Fibroblast of pulmonary artery (primary cell): ENCODE measurements around the gene LGSN.

ENCODE experiments used
- DNase-seq: peaks from one replicate; pipeline ENCODE4 v3.0.0-alpha.2; 2010; ENCODE audit warnings: low read depth
- H3K4me3 ChIP-seq: replicated peaks from 2 replicates; pipeline ENCODE4 v1.5.1; 2011; ENCODE audit warnings: low read depth, mild to moderate bottlenecking, control low read depth, low read length, moderate library complexity
- TF ChIP-seq, protein P1 (sequence below): IDR thresholded peaks from 2 replicates; pipeline ENCODE4 v1.5.1; 2011; ENCODE audit warnings: mild to moderate bottlenecking, control low read depth, low read length, inconsistent platforms; ENCODE audit errors: missing control alignments

The LGSN gene

DNA sequence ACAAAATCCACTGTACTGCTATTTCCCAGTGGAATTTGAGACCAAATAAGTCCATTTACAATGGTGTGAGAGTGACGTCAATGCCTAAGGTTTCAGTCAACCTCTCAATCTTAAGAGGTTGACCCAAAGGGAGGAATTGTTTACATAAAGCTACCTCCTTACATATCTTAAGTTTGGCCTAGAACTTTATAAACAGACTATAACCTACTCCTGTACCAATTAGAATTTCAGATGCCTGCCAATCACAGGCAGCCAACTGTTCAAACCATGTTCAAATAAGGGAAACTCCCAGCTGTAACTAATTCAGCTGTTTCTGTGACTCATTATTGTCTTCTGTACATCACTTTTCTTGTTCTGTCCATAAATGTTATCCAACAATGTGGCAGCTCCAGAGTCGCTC, 14.5 kb downstream of the LGSN start:
- DNase-seq: no peak
- TF ChIP-seq, protein P1, sequence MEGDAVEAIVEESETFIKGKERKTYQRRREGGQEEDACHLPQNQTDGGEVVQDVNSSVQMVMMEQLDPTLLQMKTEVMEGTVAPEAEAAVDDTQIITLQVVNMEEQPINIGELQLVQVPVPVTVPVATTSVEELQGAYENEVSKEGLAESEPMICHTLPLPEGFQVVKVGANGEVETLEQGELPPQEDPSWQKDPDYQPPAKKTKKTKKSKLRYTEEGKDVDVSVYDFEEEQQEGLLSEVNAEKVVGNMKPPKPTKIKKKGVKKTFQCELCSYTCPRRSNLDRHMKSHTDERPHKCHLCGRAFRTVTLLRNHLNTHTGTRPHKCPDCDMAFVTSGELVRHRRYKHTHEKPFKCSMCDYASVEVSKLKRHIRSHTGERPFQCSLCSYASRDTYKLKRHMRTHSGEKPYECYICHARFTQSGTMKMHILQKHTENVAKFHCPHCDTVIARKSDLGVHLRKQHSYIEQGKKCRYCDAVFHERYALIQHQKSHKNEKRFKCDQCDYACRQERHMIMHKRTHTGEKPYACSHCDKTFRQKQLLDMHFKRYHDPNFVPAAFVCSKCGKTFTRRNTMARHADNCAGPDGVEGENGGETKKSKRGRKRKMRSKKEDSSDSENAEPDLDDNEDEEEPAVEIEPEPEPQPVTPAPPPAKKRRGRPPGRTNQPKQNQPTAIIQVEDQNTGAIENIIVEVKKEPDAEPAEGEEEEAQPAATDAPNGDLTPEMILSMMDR: no peak
- H3K4me3 ChIP-seq: no peak overlapping the region

DNA sequence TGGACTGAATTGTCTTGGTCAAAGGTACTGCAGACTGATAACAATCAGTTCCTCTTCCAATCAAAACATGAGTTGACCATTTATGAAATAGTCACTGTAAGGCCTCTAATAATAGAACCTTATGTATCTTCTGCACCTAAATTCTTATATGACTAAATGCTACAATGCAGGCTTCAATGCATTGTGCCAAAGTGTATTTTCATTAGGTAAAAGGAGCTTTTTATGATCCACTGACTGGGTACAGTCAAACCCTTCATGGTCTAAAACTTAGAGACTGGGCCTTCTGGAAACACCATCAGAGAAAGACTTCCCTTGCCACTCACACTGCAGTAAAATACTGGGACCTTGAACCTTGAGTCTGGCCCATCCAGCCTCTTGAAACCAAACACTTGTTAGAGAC, 16.3 kb downstream of the LGSN start:
- TF ChIP-seq, protein P1: no peak
- DNase-seq: no peak
- no peak overlapping the region for H3K4me3 ChIP-seq

DNA sequence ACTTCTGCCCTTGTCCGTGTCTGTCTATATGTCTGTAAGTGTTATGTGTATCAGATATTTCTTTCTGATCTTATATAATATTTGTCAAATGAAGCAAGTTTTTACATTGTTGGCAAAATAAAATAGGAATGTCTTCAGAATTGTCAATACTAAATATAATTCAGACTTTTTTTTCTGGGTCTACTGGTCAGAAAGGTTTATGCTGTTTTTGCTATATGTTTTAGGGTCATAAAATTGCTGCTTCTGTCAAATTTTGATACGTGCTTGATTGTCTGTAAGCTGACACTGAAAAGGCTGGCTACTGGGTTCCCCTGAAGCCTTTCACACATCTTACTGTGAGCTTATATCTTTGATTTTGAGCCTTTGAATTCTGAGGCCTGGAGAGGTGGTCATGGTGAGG, 20.1 kb downstream of the LGSN start:
- TF ChIP-seq, protein P1: no peak
- no peak for DNase-seq

GRCh38 chr6:63295553-63296194, 24.1 kb downstream of the LGSN start:
- DNase-seq: no peak

More for the DNA sequence above, 20.1 kb downstream of the LGSN start:
- no peak overlapping the region for H3K4me3 ChIP-seq

DNA sequence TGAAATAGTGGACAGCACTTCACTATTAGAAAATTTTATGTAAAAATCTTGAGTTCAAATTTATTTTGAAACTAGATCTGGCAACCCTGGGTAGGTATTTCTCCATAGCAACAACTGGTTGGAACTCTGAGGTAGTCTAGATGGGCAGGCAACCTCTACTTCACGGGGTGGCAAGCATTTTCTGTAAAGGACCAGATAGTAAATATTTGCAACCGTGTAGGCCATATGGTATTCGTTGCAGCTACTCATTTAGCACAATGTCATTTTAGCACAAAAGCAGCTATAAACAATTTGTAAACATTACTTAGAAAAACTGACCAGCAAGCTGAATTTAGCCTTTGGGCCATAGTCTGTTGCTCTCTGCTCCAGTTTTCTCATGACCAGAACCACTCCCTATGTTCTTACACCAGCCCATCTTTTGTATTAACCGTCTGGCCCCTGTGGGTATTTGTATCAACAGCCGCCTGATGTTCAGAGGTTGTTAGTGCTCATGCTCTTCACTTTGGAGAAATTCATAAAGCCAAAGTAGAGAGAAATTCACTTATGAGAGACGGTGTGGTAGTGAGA, 29.2 kb downstream of the LGSN start:
- DNase-seq: no peak
- H3K4me3 ChIP-seq: no peak overlapping the region
- TF ChIP-seq, protein P1: no peak

More at GRCh38 chr6:63295553-63296194, 24.1 kb downstream of the LGSN start:
- TF ChIP-seq, protein P1: no peak
- no peak overlapping the region for H3K4me3 ChIP-seq

DNA sequence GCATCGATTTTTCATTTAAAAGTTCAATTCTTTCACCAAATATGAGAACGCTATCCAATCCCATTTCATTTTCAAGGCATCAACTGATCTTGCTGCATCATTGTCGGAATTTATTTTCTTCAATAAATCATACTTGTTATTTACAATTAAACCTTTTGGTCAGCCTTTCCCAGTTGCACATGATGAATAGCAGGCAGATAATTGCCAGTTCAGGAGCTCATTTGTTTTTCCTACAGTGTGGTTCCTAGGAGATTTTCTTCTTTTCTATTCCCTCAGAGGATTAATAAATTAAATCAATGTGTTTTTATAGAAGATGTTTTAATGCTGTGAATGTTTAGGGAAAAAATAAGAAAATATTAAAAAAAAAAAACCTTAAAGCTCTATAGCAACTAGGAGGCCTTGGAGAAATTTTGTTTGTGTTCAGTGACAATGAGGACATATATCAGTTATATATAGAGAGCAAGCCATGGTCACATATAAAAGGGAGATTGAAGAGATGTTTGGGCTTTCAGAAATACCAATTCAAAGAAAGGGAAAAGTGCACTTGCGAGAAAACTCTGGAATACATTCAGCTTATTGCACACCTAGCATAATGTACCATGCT, 30.4 kb downstream of the LGSN start:
- TF ChIP-seq, protein P1: no peak
- DNase-seq: no peak
- H3K4me3 ChIP-seq: no peak overlapping the region
